ENCODE measurements around the gene CMIP.
"Not testable (repeated sequence)": the region's sequence is repeated elsewhere in the genome, so short reads cannot be mapped to it uniquely, and the experiment has no call there.

Gene CMIP

DNA sequence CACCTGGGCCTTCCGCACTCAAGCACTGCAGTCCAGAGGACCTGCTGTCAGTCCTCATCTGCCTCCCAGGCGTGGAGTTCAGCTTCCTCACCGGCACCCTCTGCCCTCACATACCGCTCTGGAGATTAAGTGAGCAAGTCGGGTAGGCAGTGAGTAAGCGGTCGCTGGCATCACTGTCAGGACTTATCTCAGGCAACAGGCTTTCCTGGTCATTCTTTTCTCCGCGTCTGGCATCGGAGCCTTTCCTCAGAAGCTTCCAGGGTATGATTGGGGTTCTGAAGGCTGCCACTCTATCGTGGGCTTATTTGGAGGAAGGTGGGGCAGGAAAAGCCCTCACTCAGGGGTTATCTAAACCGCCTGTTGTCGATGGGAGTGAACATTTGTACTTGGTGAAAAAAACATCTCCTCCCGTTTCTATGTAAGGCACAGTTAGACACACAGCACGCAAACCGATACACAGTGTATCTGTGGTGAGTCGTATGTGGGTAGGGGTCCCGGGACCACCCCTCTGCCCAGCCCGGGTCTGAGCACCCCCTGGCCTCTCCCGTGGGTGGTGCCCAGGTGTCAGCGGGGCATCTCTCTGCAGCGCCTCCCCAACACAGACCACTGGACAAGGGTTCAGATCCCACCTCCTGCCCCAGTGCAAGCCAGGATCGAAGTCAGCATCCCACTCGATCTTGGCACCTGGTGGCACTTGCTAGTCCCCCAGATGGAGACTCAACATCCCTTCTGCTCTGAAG, 242.0 kb downstream of the CMIP start:
- DNase-seq (ENCODE audit: low read depth in 2 of 2): no peak

DNA sequence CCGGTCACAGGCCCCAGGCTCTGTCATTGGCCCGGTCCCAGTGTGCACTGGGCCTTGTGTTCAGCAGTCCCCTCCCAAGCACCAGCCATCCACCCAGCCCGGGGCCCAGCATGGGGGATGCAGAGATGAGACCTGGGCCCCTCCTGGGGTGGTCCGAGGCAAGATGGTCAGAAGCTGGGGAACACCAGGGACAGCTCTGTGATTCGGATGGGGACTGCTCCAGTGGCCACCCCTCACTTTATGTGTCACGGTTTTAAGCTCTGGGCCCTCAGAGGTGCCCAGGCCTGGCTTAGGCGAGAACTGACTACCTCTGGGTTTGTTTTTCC, 242.5 kb downstream of the CMIP start:
- DNase-seq (ENCODE audit: low read depth in 2 of 2): no peak

GRCh38 chr16:81688182-81688581, 243.6 kb downstream of the CMIP start:
- peak; percentile 4 to 7 for DNase-seq (ENCODE audit: low read depth in 2 of 2)

GRCh38 chr16:81688839-81689238, 244.2 kb downstream of the CMIP start:
- DNase-seq (ENCODE audit: low read depth in 2 of 2): not testable (repeated sequence)

GRCh38 chr16:81692021-81692420, 247.4 kb downstream of the CMIP start:
- DNase-seq (ENCODE audit: low read depth in 2 of 2): no peak

DNA sequence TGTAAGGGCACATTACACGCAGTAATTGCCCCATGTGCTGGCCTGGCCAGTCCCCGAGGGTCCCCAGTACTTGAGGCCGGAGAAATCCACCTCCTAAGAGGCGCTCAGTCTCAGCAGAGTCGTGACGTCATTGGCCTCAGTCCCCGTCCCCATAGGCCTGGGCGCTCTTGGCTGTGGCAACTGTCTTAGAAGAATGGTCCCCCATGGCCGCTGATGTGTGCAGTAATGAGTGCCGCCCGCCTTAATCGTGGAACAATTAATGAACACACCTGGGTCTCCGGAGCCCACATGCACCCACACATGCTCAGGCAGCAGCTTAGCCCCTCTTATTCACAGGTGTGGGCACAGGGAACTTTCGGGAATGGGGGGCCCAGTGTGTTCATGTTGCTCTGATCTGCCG, 248.0 kb downstream of the CMIP start:
- DNase-seq (ENCODE audit: low read depth in 2 of 2): no peak

GRCh38 chr16:81693041-81693743, 248.6 kb downstream of the CMIP start:
- no peak for DNase-seq (ENCODE audit: low read depth in 2 of 2)

DNA sequence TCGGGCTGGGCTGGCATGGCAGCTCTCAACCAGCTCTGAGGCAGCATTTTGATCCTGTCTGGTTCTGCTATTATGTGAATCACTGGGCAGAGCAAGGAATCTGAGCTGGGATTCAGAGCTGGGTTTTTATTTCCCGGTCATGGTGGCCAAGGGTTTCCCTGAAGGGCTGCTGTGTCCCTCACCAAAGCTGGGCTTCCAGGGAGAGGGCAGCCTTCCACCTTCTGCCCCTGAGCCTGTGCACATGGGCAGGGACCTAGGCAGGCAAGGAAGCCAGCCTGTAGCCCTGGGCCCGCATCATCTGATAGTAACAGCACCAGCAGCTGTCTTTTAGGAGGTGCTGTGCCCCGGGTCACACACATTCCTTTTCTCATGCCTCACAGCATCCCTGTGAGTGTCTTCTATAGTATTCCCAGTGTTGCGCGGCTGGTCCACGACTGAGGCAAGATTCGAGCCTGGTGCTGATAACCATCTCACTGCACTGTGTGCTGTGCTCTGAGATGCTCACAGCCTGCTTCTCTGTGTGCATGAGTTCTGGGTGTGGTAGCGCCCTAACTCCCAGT, 249.2 kb downstream of the CMIP start:
- no peak for DNase-seq (ENCODE audit: low read depth in 2 of 2)

- no peak for DNase-seq (ENCODE audit: low read depth in 2 of 2)
These were observed 250.1 kb downstream of the CMIP start for GRCh38 chr16:81694494-81695280.

- no peak for DNase-seq (ENCODE audit: low read depth in 2 of 2)
These were observed 250.9 kb downstream of the CMIP start for GRCh38 chr16:81695321-81696165.

- no peak for DNase-seq (ENCODE audit: low read depth in 2 of 2)
These were observed 251.8 kb downstream of the CMIP start for GRCh38 chr16:81696166-81696960.

GRCh38 chr16:81696961-81697615, 252.5 kb downstream of the CMIP start:
- DNase-seq (ENCODE audit: low read depth in 2 of 2): peak in 1 of 2 donors; percentile 40

GRCh38 chr16:81697616-81698309, 253.2 kb downstream of the CMIP start:
- no peak for DNase-seq (ENCODE audit: low read depth in 2 of 2)

DNA sequence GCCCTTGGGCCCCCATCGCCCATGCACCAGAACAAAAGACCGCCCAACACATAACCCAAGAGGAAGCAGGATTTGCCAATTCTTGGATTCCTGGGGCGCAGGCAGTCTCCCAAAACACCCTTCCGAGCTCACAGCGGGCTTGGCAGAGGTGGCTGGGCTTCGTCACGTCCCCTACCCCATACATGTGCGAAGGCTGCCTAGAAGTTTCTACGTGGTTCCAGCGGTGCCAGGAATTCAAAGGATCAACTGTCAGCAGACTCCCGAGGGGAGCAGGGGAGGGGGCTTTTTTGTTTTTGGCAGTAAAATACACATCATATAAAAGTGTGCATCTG, 253.7 kb downstream of the CMIP start:
- DNase-seq (ENCODE audit: low read depth in 2 of 2): no peak

- DNase-seq (ENCODE audit: low read depth in 2 of 2): no peak
These were observed 255.0 kb downstream of the CMIP start for GRCh38 chr16:81699596-81699995.

- no peak for DNase-seq (ENCODE audit: low read depth in 2 of 2)
These were observed 255.6 kb downstream of the CMIP start for GRCh38 chr16:81700071-81700779.

DNA sequence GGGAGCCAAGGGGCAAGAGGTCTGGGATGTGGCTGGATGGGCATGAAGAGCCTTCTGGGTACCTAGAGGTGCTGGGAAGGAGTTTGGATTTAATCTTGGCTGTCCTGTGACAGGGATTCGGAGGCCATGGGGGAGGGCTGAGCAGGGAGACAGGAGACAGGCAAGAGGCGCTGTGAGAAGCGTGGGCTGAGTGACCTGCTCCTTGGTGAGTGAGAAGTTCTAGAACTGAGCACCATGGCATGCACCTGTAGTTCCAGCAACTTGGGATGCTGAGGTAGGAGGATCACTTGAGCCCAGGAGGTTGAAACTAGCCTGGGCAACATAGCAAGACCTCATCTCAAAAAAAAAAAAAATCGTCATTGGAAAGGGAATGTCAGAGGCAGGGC, 256.2 kb downstream of the CMIP start:
- no peak for DNase-seq (ENCODE audit: low read depth in 2 of 2)

DNA sequence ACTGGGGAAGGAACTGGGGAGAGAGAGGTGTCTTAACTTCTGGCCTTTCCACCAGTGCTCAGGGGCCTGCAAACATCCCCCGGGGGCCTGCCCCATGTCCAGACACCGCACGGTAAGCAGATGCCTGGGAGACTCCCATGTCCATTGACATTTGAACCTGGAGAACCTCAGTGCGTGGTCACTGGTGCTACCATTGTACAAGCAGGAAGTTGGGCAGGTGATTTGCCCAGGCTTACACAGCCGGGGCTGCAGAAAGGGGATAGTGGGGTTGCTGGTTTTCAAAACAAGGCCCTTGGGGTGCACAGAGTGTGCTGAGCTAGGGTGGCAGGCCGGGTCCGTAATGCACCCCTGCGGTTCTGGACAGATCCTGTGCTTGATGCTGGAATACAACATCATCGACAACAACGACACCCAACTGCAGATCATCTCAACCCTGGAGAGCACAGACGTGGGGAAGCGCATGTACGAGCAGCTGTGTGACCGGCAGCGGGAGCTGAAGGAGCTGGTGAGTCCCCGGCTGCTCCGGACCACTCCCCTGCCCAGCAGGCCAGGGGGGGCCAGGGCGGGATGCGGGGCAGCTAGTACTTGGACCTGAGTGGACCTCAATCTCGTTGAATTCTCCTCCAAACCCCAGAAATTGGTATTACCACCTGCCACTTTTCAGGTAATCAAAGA, 256.8 kb downstream of the CMIP start:
- no peak for DNase-seq (ENCODE audit: low read depth in 2 of 2)
